ENCODE results near the gene MIEF1. TPM values are rescaled to one million over a fixed set of nuclear protein-coding genes. Genes with fewer than 3 reads are reported as not detected.
A peak's percentile ranks its signal among the peaks of the same experiment; 100 is the strongest.

Gene MIEF1
- total RNA-seq, 2 donors from 2014 or later, result 18.8 to 36.9 TPM

DNA sequence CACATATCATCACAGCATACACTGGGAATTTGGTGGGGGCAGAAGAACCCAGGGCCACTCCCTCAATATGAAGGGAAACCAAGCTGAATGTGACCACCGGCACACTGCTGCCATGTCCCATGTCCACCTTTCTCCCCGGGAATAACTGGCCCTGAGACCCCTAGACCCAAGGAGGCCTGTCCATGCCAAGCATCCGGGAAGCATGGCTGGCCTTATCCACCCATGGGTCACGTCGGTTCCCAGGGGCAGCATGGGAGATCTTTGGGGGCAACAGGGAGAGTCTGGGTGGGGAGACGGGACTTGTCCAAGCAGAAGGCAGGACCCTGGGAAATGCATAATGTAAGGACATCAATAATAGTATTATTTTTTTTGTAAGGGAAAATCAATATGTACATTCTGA, 10.4 kb upstream of the MIEF1 start:
- no peaks in the 10 kb centered on the region for H3K27me3 ChIP-seq (replicated peaks; ENCODE audit: insufficient read depth)
- no peak for DNase-seq (ENCODE audit: low spot score)
- H3K4me3 ChIP-seq, result no peak overlapping the region
- no peaks in the 10 kb centered on the region for H3K36me3 ChIP-seq
- peaks cover 0 to 2% of the 10 kb centered on the region in 2 donors for H3K4me1 ChIP-seq (ENCODE audit: control insufficient read depth in 1 of 2, low read depth in 2 of 2)
- TF ChIP-seq, protein P1, sequence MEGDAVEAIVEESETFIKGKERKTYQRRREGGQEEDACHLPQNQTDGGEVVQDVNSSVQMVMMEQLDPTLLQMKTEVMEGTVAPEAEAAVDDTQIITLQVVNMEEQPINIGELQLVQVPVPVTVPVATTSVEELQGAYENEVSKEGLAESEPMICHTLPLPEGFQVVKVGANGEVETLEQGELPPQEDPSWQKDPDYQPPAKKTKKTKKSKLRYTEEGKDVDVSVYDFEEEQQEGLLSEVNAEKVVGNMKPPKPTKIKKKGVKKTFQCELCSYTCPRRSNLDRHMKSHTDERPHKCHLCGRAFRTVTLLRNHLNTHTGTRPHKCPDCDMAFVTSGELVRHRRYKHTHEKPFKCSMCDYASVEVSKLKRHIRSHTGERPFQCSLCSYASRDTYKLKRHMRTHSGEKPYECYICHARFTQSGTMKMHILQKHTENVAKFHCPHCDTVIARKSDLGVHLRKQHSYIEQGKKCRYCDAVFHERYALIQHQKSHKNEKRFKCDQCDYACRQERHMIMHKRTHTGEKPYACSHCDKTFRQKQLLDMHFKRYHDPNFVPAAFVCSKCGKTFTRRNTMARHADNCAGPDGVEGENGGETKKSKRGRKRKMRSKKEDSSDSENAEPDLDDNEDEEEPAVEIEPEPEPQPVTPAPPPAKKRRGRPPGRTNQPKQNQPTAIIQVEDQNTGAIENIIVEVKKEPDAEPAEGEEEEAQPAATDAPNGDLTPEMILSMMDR (IDR thresholded peaks at IDR 0.05), result no peak
- H3K27ac ChIP-seq, result no peak overlapping the region
- ATAC-seq (ENCODE audit: insufficient number of reproducible peaks, low FRiP score, low read depth), result no peak
- no peaks in the 10 kb centered on the region for H3K9me3 ChIP-seq

DNA sequence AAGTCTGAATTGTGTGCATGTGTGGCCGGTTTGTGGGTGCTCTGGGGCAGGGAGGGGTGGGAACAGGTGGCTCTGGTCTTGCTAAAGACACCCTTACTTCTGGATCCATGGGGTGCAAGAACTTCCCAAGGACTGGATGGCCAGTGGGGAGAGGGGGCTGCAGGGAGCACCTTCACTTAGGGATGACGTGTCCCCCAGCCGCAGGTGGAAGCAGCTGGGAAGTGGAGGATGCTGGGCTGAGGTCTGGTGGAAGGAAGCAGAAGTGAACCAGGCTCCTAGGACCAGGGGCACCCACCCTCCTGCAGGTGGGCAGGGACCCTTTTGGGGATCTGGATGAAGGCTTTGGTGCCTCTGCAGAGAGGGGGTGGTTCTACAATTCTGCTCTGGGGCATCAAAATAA, 9.9 kb upstream of the MIEF1 start:
- Histone ChIP-seq H3K4me3 (no peak overlapping the region), H3K36me3 (no peaks in the 10 kb centered on the region), H3K27ac (no peak overlapping the region), H3K27me3 (replicated peaks; ENCODE audit: insufficient read depth) (no peaks in the 10 kb centered on the region), H3K9me3 (no peaks in the 10 kb centered on the region), H3K4me1 (ENCODE audit: control insufficient read depth in 1 of 2, low read depth in 2 of 2) (peaks cover 0 to 3% of the 10 kb centered on the region in 2 donors)
- no peak for ATAC-seq (ENCODE audit: insufficient number of reproducible peaks, low FRiP score, low read depth)
- DNase-seq (ENCODE audit: low spot score), result no peak
- TF ChIP-seq, protein P1 (IDR thresholded peaks at IDR 0.05), result no peak

DNA sequence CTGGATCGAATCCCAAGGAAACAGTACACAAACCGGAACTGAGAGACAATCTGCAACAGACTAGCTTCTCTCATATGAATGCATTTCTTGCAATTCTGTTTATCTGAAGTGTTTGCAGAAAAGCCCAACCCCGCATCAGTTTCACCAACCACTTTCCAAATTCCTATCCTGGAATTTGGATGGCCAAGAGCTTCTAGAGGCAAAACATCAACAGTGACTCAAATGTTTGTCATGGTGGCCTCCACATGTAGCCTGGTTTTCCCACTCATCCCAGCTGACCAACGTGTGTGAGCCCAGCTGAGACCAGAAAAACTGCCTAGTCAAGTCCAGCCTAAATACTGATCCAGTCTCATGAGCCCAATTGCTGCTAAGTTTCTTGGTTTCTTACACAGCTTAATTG, 8.3 kb upstream of the MIEF1 start:
- no peaks in the 10 kb centered on the region for H3K9me3 ChIP-seq
- H3K4me3 ChIP-seq, result no peak overlapping the region
- no peak for DNase-seq (ENCODE audit: low spot score)
- H3K27me3 ChIP-seq (replicated peaks; ENCODE audit: insufficient read depth), result no peaks in the 10 kb centered on the region
- ATAC-seq (ENCODE audit: insufficient number of reproducible peaks, low FRiP score, low read depth), result no peak
- H3K4me1 ChIP-seq (ENCODE audit: control insufficient read depth in 1 of 2, low read depth in 2 of 2), result peaks cover 0 to 3% of the 10 kb centered on the region in 2 donors
- no peaks in the 10 kb centered on the region for H3K36me3 ChIP-seq
- H3K27ac ChIP-seq, result no peak overlapping the region
- TF ChIP-seq, protein P1 (IDR thresholded peaks at IDR 0.05), result no peak

DNA sequence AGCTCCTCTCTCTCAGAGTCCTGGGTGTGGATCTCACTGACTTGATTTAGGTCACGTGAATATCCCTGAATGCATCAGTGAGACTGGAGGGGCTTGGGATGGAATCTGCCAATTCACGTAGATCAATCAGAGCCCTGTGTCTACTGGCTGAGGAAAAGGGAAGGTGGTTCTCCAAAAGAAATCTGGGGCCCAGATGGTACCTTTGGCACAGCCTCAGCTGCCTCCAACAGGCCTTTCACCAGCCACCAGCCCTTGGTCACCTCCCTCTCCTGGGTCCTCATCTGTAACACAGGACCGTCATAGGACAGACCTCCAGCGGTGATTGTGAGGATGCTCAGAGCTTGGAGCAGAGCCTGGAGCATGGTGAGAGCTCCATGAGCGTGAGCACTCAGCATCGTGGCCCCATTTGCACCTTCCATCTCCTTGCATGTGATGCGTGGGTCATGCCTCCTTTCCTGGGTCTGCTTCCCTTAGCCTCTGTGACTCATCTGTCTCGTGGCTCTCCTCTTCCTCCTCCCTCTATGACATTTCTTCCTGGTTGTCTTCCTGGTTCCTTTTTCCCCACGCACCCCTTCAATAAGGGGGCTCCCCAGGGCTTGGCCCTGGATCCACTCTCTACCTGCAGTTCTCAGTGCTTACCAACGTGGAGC, 7.5 kb upstream of the MIEF1 start:
- no peak for DNase-seq (ENCODE audit: low spot score)
- TF ChIP-seq, protein P1 (IDR thresholded peaks at IDR 0.05), result no peak
- Histone ChIP-seq H3K4me3 (no peak overlapping the region), H3K27me3 (replicated peaks; ENCODE audit: insufficient read depth) (no peaks in the 10 kb centered on the region), H3K9me3 (no peaks in the 10 kb centered on the region), H3K4me1 (ENCODE audit: control insufficient read depth in 1 of 2, low read depth in 2 of 2) (peaks cover 0 to 3% of the 10 kb centered on the region in 2 donors), H3K27ac (peak overlapping the region in 1 of 2 donors; percentile 6), H3K36me3 (no peaks in the 10 kb centered on the region)
- no peak for ATAC-seq (ENCODE audit: insufficient number of reproducible peaks, low FRiP score, low read depth)

DNA sequence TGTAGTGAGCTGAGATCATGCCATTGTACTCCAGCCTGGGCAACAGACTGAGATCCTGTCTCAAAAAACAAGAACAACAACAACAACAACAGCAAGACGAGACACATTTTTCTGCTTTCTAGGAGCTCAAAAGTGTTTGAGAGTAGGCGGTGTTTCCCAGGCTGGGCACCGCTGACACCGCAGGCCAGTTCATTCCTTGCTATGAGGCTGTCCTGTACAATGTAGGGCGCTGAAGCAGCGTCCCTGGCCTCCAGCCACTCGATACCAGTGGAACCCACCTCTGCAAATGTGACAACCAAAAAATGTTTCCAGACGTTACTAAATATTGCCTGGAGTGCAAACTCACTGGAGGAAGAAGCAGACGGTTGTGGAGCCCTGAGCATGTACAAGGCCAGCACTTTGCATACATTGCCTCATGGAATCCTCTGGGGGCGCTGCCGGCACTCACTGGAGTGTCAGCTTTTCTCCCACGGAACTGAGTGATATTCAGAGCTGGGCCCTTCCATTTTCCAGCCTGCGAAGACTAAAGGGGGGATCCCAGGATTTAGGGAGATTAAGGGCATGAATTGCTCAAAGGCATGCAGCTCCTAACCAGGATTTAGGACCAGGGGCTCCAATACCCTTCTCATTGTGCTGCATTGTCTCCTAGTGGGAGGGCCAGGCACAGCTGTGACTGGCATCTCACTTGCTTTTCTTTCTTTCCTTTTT, 5.8 kb upstream of the MIEF1 start:
- ATAC-seq (ENCODE audit: insufficient number of reproducible peaks, low FRiP score, low read depth), result no peak
- no peak for DNase-seq (ENCODE audit: low spot score)
- H3K36me3 ChIP-seq, result no peaks in the 10 kb centered on the region
- H3K9me3 ChIP-seq, result no peaks in the 10 kb centered on the region
- no peak overlapping the region for H3K4me3 ChIP-seq
- H3K27me3 ChIP-seq (replicated peaks; ENCODE audit: insufficient read depth), result no peaks in the 10 kb centered on the region
- no peak overlapping the region for H3K27ac ChIP-seq
- TF ChIP-seq, protein P1 (IDR thresholded peaks at IDR 0.05), result peak; percentile 73
- H3K4me1 ChIP-seq (ENCODE audit: control insufficient read depth in 1 of 2, low read depth in 2 of 2), result peaks cover 2 to 12% of the 10 kb centered on the region in 2 donors

Data from thoracic aorta (tissue), 2 donors.